ENCODE measurements around the gene KLHL35.

Gene KLHL35

DNA sequence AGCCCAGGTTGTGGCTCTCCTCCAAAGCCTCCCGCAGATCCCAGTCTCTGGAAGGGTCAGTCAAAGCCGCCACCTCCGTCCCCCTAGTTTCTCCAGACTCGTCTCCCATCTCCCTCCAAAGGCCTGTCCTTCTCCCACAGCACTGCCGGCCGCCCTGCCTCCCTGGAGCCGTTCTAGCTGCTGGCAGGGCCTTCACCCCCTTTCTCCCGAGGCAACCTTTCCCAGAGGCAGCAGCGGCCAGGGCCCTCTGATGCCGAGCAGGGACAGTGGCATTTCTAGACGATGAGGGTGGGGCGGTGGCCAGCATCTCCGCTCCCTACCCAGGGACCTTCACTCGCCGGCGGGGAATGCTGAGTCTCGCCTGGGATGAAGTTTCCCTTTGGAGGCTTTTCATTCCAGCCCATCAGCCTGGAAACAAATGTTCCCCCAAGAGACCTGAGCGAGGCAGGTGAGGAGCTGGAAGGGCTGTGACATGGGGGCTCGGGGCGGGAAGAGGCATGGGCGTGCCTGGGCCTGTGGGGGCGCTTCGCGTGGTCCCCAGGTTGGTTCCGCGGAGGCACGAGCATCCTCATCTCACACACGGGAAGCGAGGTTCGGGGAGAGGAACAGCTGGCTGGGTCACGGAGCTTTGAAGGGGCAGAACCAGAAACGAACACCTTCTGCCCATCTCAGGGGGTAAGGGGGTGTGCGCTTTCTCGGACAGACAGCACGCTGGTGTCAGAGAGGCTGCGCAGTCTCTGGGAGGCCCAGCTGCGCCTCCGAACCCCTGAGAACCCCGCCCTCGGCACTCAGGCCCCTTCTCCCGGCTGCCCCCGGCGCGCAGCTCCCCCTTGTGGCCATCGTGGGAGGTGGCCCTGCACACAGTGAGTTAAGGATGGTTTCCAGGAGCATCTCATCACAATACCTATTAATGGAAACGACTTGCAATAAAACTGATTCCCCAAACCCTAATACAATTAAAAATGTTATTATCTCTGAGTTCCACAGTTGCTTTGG lies 18.1 kb upstream of the KLHL35 start:
- H3K27ac ChIP-seq (ENCODE audit: low read depth, low read length) = no peak overlapping the region
- H3K36me3 ChIP-seq (ENCODE audit: control insufficient read depth, insufficient read depth, low read length) = no peaks in the 10 kb centered on the region
- no peaks in the 10 kb centered on the region; the same call in 1 of the 2 replicates for H3K4me1 ChIP-seq (ENCODE audit: control insufficient read depth, insufficient read depth, low read length)
- no peaks in the 10 kb centered on the region; the same call in 1 of the 2 replicates for H3K27me3 ChIP-seq (ENCODE audit: control insufficient read depth, insufficient read depth, low read length)
- H3K9me3 ChIP-seq (ENCODE audit: control insufficient read depth, insufficient read depth, low read length) = no peaks in the 10 kb centered on the region
- H3K4me3 ChIP-seq (ENCODE audit: low read depth, low read length) = no peak overlapping the region
- no peak overlapping the region for H3K9ac ChIP-seq (ENCODE audit: low read depth, low read length)

DNA sequence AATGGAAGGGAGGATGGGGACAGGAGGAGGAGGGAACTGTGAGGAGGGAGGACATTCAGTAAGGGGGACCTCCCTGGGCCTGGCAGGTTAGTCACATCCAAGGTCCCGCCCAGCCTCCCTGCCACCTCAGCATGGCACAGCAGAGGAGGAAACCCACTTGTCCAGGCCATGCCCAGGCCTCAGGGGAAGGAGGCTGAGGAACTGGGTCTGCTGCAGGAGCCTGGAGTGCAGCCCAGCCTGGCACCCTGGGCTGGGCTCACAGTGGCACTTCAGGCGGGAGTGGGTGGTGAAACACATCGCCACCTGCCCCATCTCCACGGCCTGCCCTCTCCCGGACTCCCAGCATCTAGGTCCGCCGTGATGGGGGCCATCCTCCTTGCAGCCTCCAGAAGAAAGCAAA lies 17.2 kb upstream of the KLHL35 start:
- Histone ChIP-seq H3K27ac (ENCODE audit: low read depth, low read length) (no peak overlapping the region), H3K27me3 (ENCODE audit: control insufficient read depth, insufficient read depth, low read length) (no peaks in the 10 kb centered on the region; the same call in 1 of the 2 replicates), H3K36me3 (ENCODE audit: control insufficient read depth, insufficient read depth, low read length) (no peaks in the 10 kb centered on the region), H3K9me3 (ENCODE audit: control insufficient read depth, insufficient read depth, low read length) (no peaks in the 10 kb centered on the region), H3K4me1 (ENCODE audit: control insufficient read depth, insufficient read depth, low read length) (no peaks in the 10 kb centered on the region; the same call in 1 of the 2 replicates), H3K9ac (ENCODE audit: low read depth, low read length) (no peak overlapping the region), H3K4me3 (ENCODE audit: low read depth, low read length) (no peak overlapping the region)

DNA sequence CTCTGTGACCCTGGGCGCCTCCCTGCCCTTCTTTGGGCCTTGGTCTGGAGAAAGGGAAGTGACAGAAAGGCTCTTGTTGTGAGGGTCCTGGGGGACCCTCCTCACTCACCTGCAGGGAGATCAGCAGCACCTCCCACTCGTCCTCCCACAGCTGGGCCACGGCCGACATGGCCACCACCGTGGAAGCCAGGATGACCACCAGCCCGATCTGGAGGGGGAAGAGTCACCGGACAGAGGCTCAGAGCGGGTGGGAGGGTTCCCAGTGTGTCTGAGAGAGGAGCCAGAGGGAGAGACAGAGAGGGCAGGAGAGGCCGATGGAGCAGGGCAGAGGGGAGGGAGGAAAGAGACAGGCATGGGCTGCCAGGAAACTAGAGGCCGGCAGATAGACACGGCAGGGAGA lies 16.8 kb upstream of the KLHL35 start:
- Histone ChIP-seq H3K36me3 (ENCODE audit: control insufficient read depth, insufficient read depth, low read length) (no peaks in the 10 kb centered on the region), H3K9me3 (ENCODE audit: control insufficient read depth, insufficient read depth, low read length) (no peaks in the 10 kb centered on the region), H3K27me3 (ENCODE audit: control insufficient read depth, insufficient read depth, low read length) (no peaks in the 10 kb centered on the region; the same call in 1 of the 2 replicates), H3K4me1 (ENCODE audit: control insufficient read depth, insufficient read depth, low read length) (no peaks in the 10 kb centered on the region; the same call in 1 of the 2 replicates), H3K9ac (ENCODE audit: low read depth, low read length) (no peak overlapping the region), H3K4me3 (ENCODE audit: low read depth, low read length) (no peak overlapping the region), H3K27ac (ENCODE audit: low read depth, low read length) (no peak overlapping the region)

DNA sequence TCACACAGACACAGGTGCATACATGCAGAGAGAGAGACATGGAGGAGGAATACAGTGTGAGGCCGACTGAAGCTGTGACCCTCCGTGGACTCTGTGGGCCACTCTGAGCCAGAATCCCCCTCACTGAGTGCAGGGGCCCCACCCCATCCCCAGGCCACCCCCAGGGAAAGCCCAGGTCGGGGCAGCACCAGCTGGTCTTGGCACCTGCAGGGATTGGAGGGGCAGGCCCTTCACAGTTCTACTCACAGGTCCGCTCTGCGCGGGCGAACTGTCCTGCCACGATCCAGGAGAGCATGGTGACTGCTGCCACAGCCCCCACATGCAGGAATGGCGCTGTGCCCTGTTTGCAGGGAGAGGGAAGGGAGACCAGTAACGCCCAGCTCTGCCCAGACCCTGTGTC lies 16.3 kb upstream of the KLHL35 start:
- Histone ChIP-seq H3K36me3 (ENCODE audit: control insufficient read depth, insufficient read depth, low read length) (no peaks in the 10 kb centered on the region), H3K4me3 (ENCODE audit: low read depth, low read length) (no peak overlapping the region), H3K27me3 (ENCODE audit: control insufficient read depth, insufficient read depth, low read length) (no peaks in the 10 kb centered on the region; the same call in 1 of the 2 replicates), H3K9ac (ENCODE audit: low read depth, low read length) (no peak overlapping the region), H3K4me1 (ENCODE audit: control insufficient read depth, insufficient read depth, low read length) (no peaks in the 10 kb centered on the region; the same call in 1 of the 2 replicates), H3K9me3 (ENCODE audit: control insufficient read depth, insufficient read depth, low read length) (no peaks in the 10 kb centered on the region), H3K27ac (ENCODE audit: low read depth, low read length) (no peak overlapping the region)

DNA sequence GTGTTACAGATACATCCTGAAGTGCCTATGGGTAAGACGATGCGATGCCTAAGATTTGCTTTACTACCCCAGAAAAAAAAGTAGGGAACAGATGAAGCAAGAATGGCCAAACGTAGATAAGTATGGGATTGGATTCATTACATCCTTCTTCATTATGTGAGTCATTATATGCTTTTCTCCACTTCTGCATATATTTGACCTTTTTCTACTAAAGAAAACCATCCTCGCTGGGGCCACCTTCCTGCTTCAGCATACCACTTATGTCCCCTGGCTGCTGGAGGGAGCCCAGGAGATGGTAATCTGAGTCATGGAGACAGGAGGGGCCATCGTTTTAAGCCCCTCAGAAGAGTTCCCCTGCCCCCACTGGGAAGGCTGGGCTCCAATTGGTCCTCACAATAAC lies 14.4 kb upstream of the KLHL35 start:
- H3K27ac ChIP-seq (ENCODE audit: low read depth, low read length) = no peak overlapping the region
- no peaks in the 10 kb centered on the region; the same call in 1 of the 2 replicates for H3K27me3 ChIP-seq (ENCODE audit: control insufficient read depth, insufficient read depth, low read length)
- no peaks in the 10 kb centered on the region for H3K9me3 ChIP-seq (ENCODE audit: control insufficient read depth, insufficient read depth, low read length)

DNA sequence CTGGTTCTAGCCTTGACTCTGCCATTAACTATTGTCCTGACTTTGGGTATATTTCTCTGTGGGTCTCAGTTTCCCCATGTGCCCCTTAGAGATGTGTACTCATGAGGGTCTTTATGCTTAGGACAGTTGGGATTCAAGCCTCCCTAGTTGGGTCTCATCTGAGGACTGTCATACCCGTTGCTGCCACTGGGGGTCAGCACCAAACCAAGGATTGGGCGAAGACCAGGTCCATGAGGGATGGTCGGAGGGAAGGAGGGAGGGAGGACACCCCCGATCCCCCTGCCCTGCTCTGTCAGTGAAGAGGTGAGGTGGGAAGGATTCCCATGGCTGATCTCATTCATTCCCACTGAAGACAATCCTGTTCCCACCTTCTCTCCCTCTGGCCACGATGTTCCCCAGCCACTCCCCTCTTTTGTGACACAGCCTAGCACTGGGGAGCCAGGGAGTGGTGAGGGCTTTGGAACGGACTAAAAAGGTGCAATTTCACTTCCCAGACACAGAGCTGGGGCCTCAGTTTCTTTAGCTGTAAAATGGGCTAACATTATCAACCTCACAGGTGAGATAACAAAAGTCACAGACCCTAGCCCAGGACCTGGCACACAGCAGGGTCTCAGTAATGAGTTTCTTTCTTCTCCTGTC lies 12.4 kb upstream of the KLHL35 start:
- Histone ChIP-seq H3K27me3 (ENCODE audit: control insufficient read depth, insufficient read depth, low read length) (no peaks in the 10 kb centered on the region), H3K9me3 (ENCODE audit: control insufficient read depth, insufficient read depth, low read length) (no peaks in the 10 kb centered on the region)

More for the DNA sequence above, 14.4 kb upstream of the KLHL35 start:
- H3K4me3 ChIP-seq (ENCODE audit: low read depth, low read length) = no peak overlapping the region
- H3K4me1 ChIP-seq (ENCODE audit: control insufficient read depth, insufficient read depth, low read length) = no peaks in the 10 kb centered on the region; the same call in 1 of the 2 replicates
- no peaks in the 10 kb centered on the region for H3K36me3 ChIP-seq (ENCODE audit: control insufficient read depth, insufficient read depth, low read length)
- no peak overlapping the region for H3K9ac ChIP-seq (ENCODE audit: low read depth, low read length)

DNA sequence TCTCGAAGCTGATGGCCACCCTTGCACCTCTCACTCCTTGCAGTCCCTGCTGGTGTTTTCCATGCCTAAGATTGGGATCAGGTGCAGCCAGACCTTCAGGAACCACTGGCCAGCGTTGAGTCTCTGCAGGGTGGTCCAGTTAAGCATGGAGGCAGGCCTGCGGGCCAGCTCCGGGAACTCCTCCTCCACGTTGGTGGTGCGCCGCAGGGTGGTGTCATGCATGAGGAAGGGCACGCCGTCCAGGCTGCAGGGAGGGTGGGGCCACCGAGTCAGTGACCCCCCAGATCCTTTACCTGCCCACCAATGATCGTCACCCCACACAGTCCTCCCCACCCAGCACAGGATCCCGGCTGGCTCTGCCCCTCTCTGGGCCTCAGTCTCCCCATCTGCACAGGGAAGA lies 10.0 kb upstream of the KLHL35 start:
- Histone ChIP-seq H3K36me3 (ENCODE audit: control insufficient read depth, insufficient read depth, low read length) (no peaks in the 10 kb centered on the region), H3K27ac (ENCODE audit: low read depth, low read length) (no peak overlapping the region), H3K4me3 (ENCODE audit: low read depth, low read length) (no peak overlapping the region), H3K9ac (ENCODE audit: low read depth, low read length) (no peak overlapping the region), H3K4me1 (ENCODE audit: control insufficient read depth, insufficient read depth, low read length) (0 out of 2 replicates have a peak, but pooled peaks cover 3% of the 10 kb centered on the region), H3K9me3 (ENCODE audit: control insufficient read depth, insufficient read depth, low read length) (no peaks in the 10 kb centered on the region), H3K27me3 (ENCODE audit: control insufficient read depth, insufficient read depth, low read length) (no peaks in the 10 kb centered on the region)

More for the DNA sequence above, 12.4 kb upstream of the KLHL35 start:
- no peak overlapping the region for H3K9ac ChIP-seq (ENCODE audit: low read depth, low read length)
- no peaks in the 10 kb centered on the region for H3K36me3 ChIP-seq (ENCODE audit: control insufficient read depth, insufficient read depth, low read length)
- H3K4me1 ChIP-seq (ENCODE audit: control insufficient read depth, insufficient read depth, low read length) = no peaks in the 10 kb centered on the region
- H3K27ac ChIP-seq (ENCODE audit: low read depth, low read length) = no peak overlapping the region
- no peak overlapping the region for H3K4me3 ChIP-seq (ENCODE audit: low read depth, low read length)

DNA sequence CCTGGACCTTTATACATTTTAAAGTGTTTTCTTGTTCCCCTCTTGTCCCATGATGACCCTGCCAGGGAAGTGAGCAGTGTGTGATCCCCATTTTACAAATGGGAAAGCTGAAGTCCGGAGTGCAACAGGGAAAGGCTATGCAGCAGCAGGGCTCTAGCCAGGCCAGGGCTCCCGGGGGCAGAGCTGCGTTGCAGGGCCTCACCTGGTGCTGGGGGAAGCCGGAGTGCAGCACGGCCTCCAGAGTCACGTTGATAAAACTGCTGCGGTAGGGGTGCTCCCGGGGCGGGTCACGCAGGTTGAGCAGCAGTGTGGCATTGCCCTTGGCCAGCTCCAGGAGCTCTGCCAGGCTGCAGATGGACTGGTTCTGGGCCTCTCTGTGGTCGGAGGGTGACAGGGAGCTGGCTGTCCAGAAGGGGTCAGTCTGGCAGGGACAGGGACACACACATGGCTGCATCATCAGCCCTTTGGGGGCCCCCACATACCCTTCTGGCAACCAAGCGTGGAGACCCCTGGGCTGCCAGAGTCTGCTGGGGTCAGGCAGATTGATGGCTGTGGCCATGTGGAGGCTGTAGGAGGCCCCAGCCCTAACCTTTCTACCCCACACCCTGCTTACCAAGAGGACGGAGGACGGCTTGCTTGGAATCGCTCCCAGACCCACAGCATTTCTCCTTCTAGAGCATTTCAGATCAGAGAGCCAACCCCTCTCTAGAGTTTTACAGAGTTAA lies 9.3 kb upstream of the KLHL35 start:
- Histone ChIP-seq H3K4me1 (ENCODE audit: control insufficient read depth, insufficient read depth, low read length) (0 out of 2 replicates have a peak, but pooled peaks cover 3% of the 10 kb centered on the region), H3K9me3 (ENCODE audit: control insufficient read depth, insufficient read depth, low read length) (no peaks in the 10 kb centered on the region), H3K27ac (ENCODE audit: low read depth, low read length) (no peak overlapping the region), H3K27me3 (ENCODE audit: control insufficient read depth, insufficient read depth, low read length) (no peaks in the 10 kb centered on the region), H3K4me3 (ENCODE audit: low read depth, low read length) (no peak overlapping the region), H3K9ac (ENCODE audit: low read depth, low read length) (no peak overlapping the region), H3K36me3 (ENCODE audit: control insufficient read depth, insufficient read depth, low read length) (no peaks in the 10 kb centered on the region)

DNA sequence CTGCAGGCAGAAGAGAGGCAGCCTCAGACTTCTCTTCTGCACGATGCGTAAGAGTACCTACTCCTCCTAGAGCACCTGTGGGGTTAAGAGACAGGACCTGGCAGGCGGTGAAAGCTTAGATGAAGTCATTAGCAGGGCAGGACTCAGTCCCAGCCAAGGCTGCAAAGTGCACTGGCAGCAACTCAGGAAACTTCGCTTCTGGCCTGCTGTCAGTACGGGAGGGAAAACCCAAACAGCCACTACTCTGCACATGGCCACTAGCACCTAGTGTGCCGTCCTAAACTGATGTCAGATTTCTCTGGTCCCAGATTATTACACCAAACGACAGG lies 8.8 kb upstream of the KLHL35 start:
- no peak overlapping the region for H3K9ac ChIP-seq (ENCODE audit: low read depth, low read length)
- H3K4me1 ChIP-seq (ENCODE audit: control insufficient read depth, insufficient read depth, low read length) = 0 out of 2 replicates have a peak, but pooled peaks cover 3% of the 10 kb centered on the region
- H3K9me3 ChIP-seq (ENCODE audit: control insufficient read depth, insufficient read depth, low read length) = no peaks in the 10 kb centered on the region
- no peak overlapping the region for H3K27ac ChIP-seq (ENCODE audit: low read depth, low read length)
- H3K27me3 ChIP-seq (ENCODE audit: control insufficient read depth, insufficient read depth, low read length) = no peaks in the 10 kb centered on the region
- H3K36me3 ChIP-seq (ENCODE audit: control insufficient read depth, insufficient read depth, low read length) = no peaks in the 10 kb centered on the region
- H3K4me3 ChIP-seq (ENCODE audit: low read depth, low read length) = no peak overlapping the region

DNA sequence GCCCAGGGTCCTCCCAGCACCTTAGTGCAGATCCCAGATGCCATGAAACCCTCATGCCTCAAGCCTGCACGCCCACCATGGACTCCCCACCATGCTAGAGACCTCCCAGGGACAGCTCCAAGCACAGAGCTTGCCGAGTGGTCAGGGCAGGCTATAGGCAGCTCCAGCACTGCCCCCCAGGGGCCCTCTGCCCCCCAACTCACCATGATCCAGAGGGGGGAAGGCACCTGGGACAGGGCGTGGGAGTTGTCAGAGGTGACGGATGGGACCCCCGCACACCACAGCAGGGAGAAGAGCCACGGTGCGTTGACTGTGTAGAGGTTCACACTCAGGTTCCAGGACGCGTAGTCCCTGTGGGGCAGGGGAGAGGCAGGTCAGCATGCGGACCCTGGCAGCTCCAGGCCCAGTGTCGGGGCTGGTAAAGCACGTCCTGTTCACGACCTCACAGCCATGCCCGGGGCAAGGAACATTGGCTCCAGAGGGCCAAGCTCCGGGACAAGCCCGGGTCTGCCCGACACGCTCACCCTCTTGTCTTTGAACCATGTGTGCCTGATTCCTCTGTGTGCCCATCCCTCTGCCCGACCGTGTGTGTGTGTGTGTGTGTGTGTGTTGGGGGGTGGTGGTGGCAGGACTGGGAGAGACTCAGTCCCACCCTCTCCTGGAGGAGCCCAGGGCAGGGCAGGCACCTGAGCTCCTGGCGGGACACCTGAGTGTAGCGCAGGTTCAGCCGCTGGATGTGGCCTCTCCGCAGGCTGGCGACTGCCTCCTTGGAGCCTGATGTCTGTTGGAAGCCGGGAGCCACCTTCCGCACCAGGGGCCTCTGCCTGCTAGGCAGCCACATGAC lies 8.2 kb upstream of the KLHL35 start:
- H3K27me3 ChIP-seq (ENCODE audit: control insufficient read depth, insufficient read depth, low read length) = no peaks in the 10 kb centered on the region
- H3K4me3 ChIP-seq (ENCODE audit: low read depth, low read length) = no peak overlapping the region
- H3K27ac ChIP-seq (ENCODE audit: low read depth, low read length) = no peak overlapping the region
- H3K9me3 ChIP-seq (ENCODE audit: control insufficient read depth, insufficient read depth, low read length) = no peaks in the 10 kb centered on the region
- no peak overlapping the region for H3K9ac ChIP-seq (ENCODE audit: low read depth, low read length)
- H3K36me3 ChIP-seq (ENCODE audit: control insufficient read depth, insufficient read depth, low read length) = no peaks in the 10 kb centered on the region
- 0 out of 2 replicates have a peak, but pooled peaks cover 3% of the 10 kb centered on the region for H3K4me1 ChIP-seq (ENCODE audit: control insufficient read depth, insufficient read depth, low read length)
